Neutrophil (primary cell): ENCODE results near the gene CLIC5.

Experiments used
- H3K27ac ChIP-seq: fragments of 200-600 bp; sonication (generic); 2 replicates; pipeline ENCODE4 v1.5.1; 2016; ENCODE audit warnings: mild to moderate bottlenecking, moderate library complexity
- H3K27me3 ChIP-seq: fragments of 200-600 bp; sonication (generic); 2 replicates; pipeline ENCODE4 v1.6.0; 2016; ENCODE audit warnings: mild to moderate bottlenecking
- H3K36me3 ChIP-seq: fragments of 200-600 bp; sonication (generic); 2 replicates; pipeline ENCODE4 v1.5.1; 2017
- H3K4me1 ChIP-seq, 2 experiments: fragments of 200-600 bp in 1 of 2; sonication (generic) in 1 of 2; 1 replicate in 1 of 2; 2 replicates in 1 of 2; pipeline versions ENCODE4 v1.5.1 to v1.6.1; 2013 to 2016; ENCODE audit warnings: low read depth in 1 of 2, low read length in 1 of 2, mild to moderate bottlenecking in 1 of 2, moderate library complexity in 1 of 2; ENCODE audit not compliant: control insufficient read depth in 1 of 2, insufficient read depth in 1 of 2
- H3K4me3 ChIP-seq, 2 experiments: fragments of 200-600 bp in 1 of 2; sonication (generic) in 1 of 2; 1 replicate in 1 of 2; 2 replicates in 1 of 2; pipeline ENCODE4 v1.5.1; 2013 to 2016; ENCODE audit warnings: low read depth in 1 of 2, low read length in 1 of 2, mild to moderate bottlenecking in 1 of 2, moderate library complexity in 1 of 2
- H3K9me3 ChIP-seq: fragments of 200-600 bp; sonication (generic); 2 replicates; pipeline ENCODE4 v1.5.1; 2016
- TF ChIP-seq, protein P1 (sequence below): fragments of 200-600 bp; sonication (generic); IDR thresholded peaks from 2 replicates; pipeline ENCODE4 v1.5.1; 2016; ENCODE audit warnings: antibody characterized with exemption

The CLIC5 gene

DNA sequence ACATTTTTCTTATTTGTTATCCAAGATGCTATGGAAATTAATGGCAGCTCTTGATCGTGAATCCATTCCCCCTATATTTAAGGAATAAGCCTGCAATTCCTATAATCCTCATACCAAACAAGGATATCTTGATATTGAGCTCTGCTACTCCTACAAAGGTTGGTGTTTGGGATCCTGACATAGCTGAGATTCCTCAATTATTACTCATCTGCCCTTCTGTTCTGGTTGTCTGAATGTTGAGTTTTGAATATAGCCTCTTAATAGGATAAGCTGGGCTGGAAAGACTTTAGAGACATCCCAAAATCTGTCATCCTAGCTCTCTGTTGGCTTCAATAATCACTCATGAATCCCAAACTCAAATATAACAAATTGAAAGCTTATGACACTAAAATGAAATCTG lies 49.9 kb downstream of the CLIC5 start:
- no peaks in the 10 kb centered on the region for H3K27me3 ChIP-seq
- no peak overlapping the region for H3K4me3 ChIP-seq
- TF ChIP-seq, protein P1, sequence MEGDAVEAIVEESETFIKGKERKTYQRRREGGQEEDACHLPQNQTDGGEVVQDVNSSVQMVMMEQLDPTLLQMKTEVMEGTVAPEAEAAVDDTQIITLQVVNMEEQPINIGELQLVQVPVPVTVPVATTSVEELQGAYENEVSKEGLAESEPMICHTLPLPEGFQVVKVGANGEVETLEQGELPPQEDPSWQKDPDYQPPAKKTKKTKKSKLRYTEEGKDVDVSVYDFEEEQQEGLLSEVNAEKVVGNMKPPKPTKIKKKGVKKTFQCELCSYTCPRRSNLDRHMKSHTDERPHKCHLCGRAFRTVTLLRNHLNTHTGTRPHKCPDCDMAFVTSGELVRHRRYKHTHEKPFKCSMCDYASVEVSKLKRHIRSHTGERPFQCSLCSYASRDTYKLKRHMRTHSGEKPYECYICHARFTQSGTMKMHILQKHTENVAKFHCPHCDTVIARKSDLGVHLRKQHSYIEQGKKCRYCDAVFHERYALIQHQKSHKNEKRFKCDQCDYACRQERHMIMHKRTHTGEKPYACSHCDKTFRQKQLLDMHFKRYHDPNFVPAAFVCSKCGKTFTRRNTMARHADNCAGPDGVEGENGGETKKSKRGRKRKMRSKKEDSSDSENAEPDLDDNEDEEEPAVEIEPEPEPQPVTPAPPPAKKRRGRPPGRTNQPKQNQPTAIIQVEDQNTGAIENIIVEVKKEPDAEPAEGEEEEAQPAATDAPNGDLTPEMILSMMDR: no peak
- no peaks in the 10 kb centered on the region for H3K9me3 ChIP-seq
- no peaks in the 10 kb centered on the region for H3K4me1 ChIP-seq
- H3K36me3 ChIP-seq: no peaks in the 10 kb centered on the region
- H3K27ac ChIP-seq: no peak overlapping the region

DNA sequence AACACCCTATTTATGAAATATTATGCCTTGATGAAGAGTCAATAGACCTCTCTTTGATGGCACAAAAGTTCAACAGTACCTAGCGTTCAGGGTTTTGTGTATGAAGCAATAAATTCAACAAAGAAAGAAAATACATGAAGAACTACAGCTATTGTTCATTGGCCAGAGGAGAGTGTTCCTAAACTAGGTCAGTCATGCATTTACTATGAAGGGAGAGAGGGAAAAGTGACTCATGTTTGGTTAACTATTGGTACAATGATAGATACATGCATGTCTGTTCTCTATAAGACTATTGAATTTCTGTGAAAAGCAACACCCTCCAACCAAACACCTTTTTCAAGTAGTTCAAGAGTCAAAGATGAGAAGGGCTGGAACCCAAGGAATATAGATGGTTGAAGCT lies 50.7 kb downstream of the CLIC5 start:
- TF ChIP-seq, protein P1: no peak
- Histone ChIP-seq H3K27ac (no peak overlapping the region), H3K4me1 (no peaks in the 10 kb centered on the region), H3K27me3 (no peaks in the 10 kb centered on the region), H3K9me3 (no peaks in the 10 kb centered on the region), H3K4me3 (no peak overlapping the region), H3K36me3 (no peaks in the 10 kb centered on the region)

DNA sequence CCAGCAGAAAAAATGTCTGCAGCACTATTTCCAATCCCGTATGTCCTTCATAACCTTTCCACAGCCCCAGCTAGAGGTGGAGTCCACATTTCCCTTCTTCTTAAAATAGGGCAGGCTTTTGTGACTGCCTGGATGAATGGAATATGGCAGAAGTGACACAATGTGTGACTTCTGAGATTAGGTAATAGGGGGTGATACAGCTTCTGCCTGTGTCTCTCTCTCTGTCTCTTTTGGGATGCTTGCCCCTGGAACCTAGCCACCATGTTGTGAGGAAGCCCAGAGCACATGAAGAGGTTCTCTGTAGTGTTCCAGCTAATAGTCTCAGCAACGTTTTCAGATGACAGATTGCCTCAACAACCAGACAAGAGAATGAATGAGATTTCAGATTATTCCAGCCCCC lies 51.4 kb downstream of the CLIC5 start:
- TF ChIP-seq, protein P1: no peak
- H3K36me3 ChIP-seq: no peaks in the 10 kb centered on the region
- H3K4me3 ChIP-seq: no peak overlapping the region
- H3K4me1 ChIP-seq: no peaks in the 10 kb centered on the region
- H3K27ac ChIP-seq: no peak overlapping the region
- H3K9me3 ChIP-seq: no peaks in the 10 kb centered on the region
- no peaks in the 10 kb centered on the region for H3K27me3 ChIP-seq

DNA sequence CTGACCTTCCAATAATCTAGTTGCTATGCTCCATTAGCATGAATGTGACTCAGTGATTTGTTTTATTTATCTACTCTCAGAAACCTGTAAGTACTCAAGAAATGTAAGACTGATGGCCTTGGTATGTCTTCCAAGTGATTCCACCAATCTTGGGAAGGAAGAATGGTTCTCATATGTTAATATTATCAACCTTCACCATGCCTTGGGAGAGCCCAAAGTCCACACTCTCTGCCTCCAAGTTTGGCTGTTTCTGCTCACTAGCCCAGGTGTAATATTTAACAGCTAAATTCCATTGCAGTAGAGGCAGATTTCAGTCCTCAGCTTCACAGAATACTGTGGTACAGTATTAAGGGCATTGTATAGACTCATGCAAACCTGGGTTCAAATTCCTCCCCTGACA lies 51.8 kb downstream of the CLIC5 start:
- Histone ChIP-seq H3K4me3 (no peak overlapping the region), H3K4me1 (no peaks in the 10 kb centered on the region)
- TF ChIP-seq, protein P1: no peak

DNA sequence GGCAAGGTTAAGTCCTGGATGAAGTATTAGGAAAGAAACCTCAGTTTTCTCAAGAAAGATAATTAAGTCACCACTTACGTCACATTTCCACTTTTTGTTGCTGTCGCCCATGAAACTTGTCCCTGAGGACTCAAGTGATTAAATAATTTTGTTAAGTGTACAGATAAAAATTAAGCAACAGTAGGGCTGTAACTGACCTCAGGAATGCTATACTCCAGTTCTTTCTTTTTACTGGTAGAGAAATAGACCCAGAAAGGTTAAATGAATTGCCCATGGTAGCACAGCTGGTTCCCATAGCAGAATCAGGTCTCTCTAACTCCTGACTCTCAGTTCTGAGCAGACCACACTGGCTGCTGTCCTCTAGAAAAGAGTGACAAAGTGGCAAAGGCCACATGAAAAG lies 54.5 kb downstream of the CLIC5 start:
- TF ChIP-seq, protein P1: no peak
- H3K4me1 ChIP-seq: no peaks in the 10 kb centered on the region
- H3K36me3 ChIP-seq: no peaks in the 10 kb centered on the region
- no peaks in the 10 kb centered on the region for H3K27me3 ChIP-seq
- no peaks in the 10 kb centered on the region for H3K9me3 ChIP-seq
- H3K27ac ChIP-seq: no peak overlapping the region
- H3K4me3 ChIP-seq: no peak overlapping the region

More for the DNA sequence above, 51.8 kb downstream of the CLIC5 start:
- H3K36me3 ChIP-seq: no peaks in the 10 kb centered on the region
- H3K27ac ChIP-seq: no peak overlapping the region
- H3K9me3 ChIP-seq: no peaks in the 10 kb centered on the region
- H3K27me3 ChIP-seq: no peaks in the 10 kb centered on the region

DNA sequence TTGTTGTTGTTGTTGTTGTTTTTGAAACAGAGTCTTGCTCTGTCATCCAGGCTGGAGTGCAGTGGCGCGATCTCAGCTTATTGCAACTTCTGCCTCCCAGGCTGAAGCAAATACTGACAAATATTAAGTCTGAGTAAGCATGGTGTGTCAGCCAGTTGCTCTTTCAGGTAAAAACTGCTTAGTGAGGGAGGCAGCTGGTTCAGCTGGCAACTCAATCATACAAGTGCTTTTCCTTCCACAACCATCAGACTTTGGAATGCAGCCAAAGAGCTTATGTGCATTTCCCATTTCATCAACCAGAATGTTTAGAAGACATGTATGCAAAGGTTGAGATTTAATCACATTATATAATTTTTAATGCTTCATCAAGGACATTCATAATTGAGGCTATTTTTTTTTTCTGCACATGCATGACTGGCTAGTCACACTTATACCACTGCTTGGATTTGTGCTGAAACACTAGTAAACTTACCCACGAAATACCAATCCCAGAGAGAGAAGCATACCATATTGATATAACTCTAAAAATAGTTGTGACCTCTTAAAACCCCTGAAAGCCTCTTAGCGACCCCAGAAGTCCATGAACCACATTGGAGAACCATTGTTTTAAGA lies 56.0 kb downstream of the CLIC5 start:
- H3K4me3 ChIP-seq: no peak overlapping the region
- TF ChIP-seq, protein P1: no peak
- no peak overlapping the region for H3K27ac ChIP-seq
- H3K4me1 ChIP-seq: no peaks in the 10 kb centered on the region
- H3K36me3 ChIP-seq: no peaks in the 10 kb centered on the region
- H3K27me3 ChIP-seq: no peaks in the 10 kb centered on the region
- no peaks in the 10 kb centered on the region for H3K9me3 ChIP-seq
